Adrenal gland (tissue), 5 donors: ENCODE measurements around the gene MRPS25.

ENCODE experiments used
- CTCF ChIP-seq, 6 experiments: fragments of 450-650 bp in 4 of 6; fragments of 200-600 bp in 2 of 6; sonication (generic) in 1 of 6; IDR thresholded peaks; 1 replicate in 5 of 6; 2 replicates in 1 of 6; pipeline versions ENCODE4 v1.5.1 to v1.8.0; 2016 to 2021; ENCODE audit warnings: antibody characterized with exemption in 6 of 6, mild to moderate bottlenecking in 2 of 6, moderate library complexity in 1 of 6
- POLR2A ChIP-seq, 2 donors: fragments of 450-650 bp; IDR thresholded peaks; one replicate each; pipeline ENCODE4 v1.6.1; 2017; ENCODE audit warnings: antibody characterized with exemption in 2 of 2, mild to moderate bottlenecking in 2 of 2, moderate library complexity in 1 of 2
- donor health status: DM: no; HTN: no; CAD: no.

GRCh38 chr3:15043408-15044171 lies 21.5 kb downstream of the MRPS25 start:
- TF ChIP-seq CTCF (IDR thresholded peaks at IDR 0.05) = no peak
- no peak for TF ChIP-seq POLR2A (IDR thresholded peaks at IDR 0.05)
